Aorta (tissue), 5 donors: ENCODE data around the gene SS18L1. TPM values are rescaled to one million over a fixed set of nuclear protein-coding genes. Genes with fewer than 3 reads are reported as not detected.

Source experiments
- ATAC-seq: fragments of 200-7000 bp; cut with Tn5 transposase; one replicate; pipeline ENCODE4 v1.9.1; 2022; ENCODE audit warnings: moderate library complexity; ENCODE audit not compliant: low FRiP score
- DNase-seq, 2 donors: peaks; one replicate each; pipeline ENCODE4 v3.0.0-alpha.2; 2020
- H3K27ac ChIP-seq, 2 donors: one replicate each; pipeline ENCODE4 v1.5.1; 2013; ENCODE audit warnings: low read length in 2 of 2, mild to moderate bottlenecking in 2 of 2, moderate library complexity in 2 of 2, control low read depth in 1 of 2, inconsistent platforms in 1 of 2, low read depth in 1 of 2
- H3K27me3 ChIP-seq, 2 donors: one replicate each; pipeline ENCODE4 v1.6.1; 2013; ENCODE audit warnings: control low read depth in 1 of 2, low read length in 1 of 2, mild to moderate bottlenecking in 1 of 2, moderate library complexity in 1 of 2; ENCODE audit not compliant: insufficient read depth in 2 of 2, control insufficient read depth in 1 of 2
- H3K36me3 ChIP-seq, 2 donors: one replicate each; pipeline ENCODE4 v1.6.1; 2013; ENCODE audit warnings: control low read depth in 1 of 2, low read length in 1 of 2, mild to moderate bottlenecking in 1 of 2; ENCODE audit not compliant: insufficient read depth in 2 of 2, control insufficient read depth in 1 of 2
- H3K4me1 ChIP-seq, 2 donors: one replicate each; pipeline ENCODE4 v1.6.1; 2013; ENCODE audit warnings: low read length in 2 of 2, control low read depth in 1 of 2, mild to moderate bottlenecking in 1 of 2, moderate library complexity in 1 of 2; ENCODE audit not compliant: insufficient read depth in 2 of 2, control insufficient read depth in 1 of 2
- H3K4me3 ChIP-seq, 2 donors: one replicate each; pipeline ENCODE4 v1.5.1; 2013; ENCODE audit warnings: low read length in 2 of 2, control low read depth in 1 of 2, mild to moderate bottlenecking in 1 of 2
- H3K9me3 ChIP-seq: one replicate; pipeline ENCODE4 v1.6.1; 2013; ENCODE audit warnings: mild to moderate bottlenecking, low read length; ENCODE audit not compliant: control insufficient read depth
- WGBS, 2 donors: extraction: QIAGEN DNeasy Blood & Tissue Kit; methylation state at CpG; one replicate each; pipeline ENCODE4 v1.1.7; 2013; 5-methylcytosine and 5-hydroxymethylcytosine counted together
- intact Hi-C, 2 donors: fragments of 100-400 bp; cut with DNase I; formaldehyde crosslinking; loops; one replicate each; pipeline versions ENCODE4 v1.14.2 to v1.15.0; 2022
- polyA plus RNA-seq, 2 donors: library from polyadenylated mRNA; stranded (reverse); fragments of 200-250 nt; gene quantifications; one replicate each; pipeline ENCODE4 v1.2.3, GENCODE V29; 2013
- total RNA-seq, 2 donors: library from RNA; stranded (reverse); fragmentation: NEBNext Ultra II Directional; extraction: Animal tissue kit (Norgen Biotek cat#: 25700); gene quantifications; one replicate each; pipeline ENCODE4 v1.2.1, GENCODE V29; 2021
- donor health status: healthy with polysubstance abuse.
- donor health status: Bipolar disorder and iron deficiency.
- donor health status: DM: no; HTN: no; CAD: no.
- donor health status: DM: no; HTN: no; CAD: no.
- donor health status: DM: yes; HTN: yes; CAD: no.

SS18L1 gene
- total and polyA plus RNA-seq, 4 donors: 4.9 to 19.1 (median 11.1) TPM

DNA sequence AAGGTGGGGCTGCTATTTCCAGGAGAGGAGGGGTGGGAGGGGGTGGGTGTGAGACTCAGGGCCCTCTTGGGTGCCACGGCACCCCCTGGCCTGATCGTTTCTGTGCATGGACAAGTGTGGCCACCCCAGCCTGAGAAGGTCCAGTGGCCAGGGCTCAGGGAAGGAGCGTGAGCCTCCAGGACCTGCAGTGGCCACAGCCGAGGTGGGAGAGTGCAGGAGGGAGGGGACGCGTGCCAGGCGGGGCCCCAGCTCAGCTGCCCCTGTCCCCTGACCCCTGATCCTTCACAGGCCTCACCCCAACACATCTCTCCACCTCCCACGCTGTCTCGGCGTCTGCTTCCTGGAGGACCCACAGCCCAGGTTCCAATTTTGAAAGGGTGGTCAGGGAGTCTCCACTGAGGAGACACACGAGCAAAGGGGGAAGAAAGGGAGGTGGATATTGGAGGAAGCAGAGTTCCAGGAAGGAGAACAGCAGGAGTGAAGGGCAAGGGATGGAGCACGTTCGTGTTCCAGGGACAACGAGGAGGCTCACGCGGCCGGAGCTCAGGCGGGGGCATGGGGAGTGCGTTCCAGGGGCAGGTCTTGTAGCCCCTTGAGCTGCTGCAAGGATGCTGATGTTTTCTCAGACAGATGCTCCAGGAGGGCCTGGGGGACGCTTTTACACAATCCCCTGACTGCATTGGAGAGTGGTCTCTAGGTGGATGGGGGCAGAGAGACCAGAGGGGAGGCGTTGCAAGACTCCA, 80.7 kb downstream of the SS18L1 start:
- ATAC-seq: no peak
- H3K27me3 ChIP-seq: no peaks in the 10 kb centered on the region
- no peak overlapping the region for H3K4me3 ChIP-seq
- no peaks in the 10 kb centered on the region for H3K4me1 ChIP-seq
- H3K36me3 ChIP-seq: no peaks in the 10 kb centered on the region
- H3K9me3 ChIP-seq: no peaks in the 10 kb centered on the region
- no peak for DNase-seq
- no peak overlapping the region for H3K27ac ChIP-seq
- 65 to 69% methylated on average over 18 to 21 of the region's 21 CpGs for WGBS, 2 donors
- intact Hi-C loops: no loop called here

DNA sequence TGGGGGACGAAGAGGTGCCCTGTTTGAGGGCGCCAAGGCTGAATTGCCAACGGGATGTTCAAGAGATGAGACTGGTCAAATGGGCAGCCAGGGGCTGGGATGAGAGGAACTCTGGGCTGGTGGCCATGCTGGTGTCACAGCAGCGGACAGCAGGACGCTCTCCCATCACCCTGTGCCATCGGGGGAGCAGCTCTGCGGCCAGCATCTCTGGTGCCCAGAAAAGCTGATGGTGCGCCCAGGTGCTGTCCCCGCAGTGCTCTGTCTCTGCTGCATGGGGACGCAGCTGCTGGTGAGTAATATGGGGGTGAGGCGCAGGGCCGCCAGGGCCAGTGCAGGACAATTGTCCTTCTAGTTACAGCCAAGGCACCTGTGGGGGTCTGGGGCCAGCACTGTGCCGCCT, 81.5 kb downstream of the SS18L1 start:
- 86 to 87% methylated on average over 13 of the region's 13 CpGs for WGBS, 2 donors
- no peaks in the 10 kb centered on the region for H3K4me1 ChIP-seq
- no peak for DNase-seq

GRCh38 chr20:62225820-62226635, 82.5 kb downstream of the SS18L1 start:
- Histone ChIP-seq H3K27ac (no peak overlapping the region), H3K36me3 (no peaks in the 10 kb centered on the region), H3K4me3 (no peak overlapping the region), H3K27me3 (no peaks in the 10 kb centered on the region), H3K9me3 (no peaks in the 10 kb centered on the region), H3K4me1 (no peaks in the 10 kb centered on the region)
- ATAC-seq (no peak), DNase-seq (no peak)
- intact Hi-C loops: no loop called here
- WGBS, 2 donors: 81 to 83% methylated on average over 16 to 17 of the region's 17 CpGs

More for the DNA sequence above, 81.5 kb downstream of the SS18L1 start:
- Histone ChIP-seq H3K27me3 (no peaks in the 10 kb centered on the region), H3K27ac (no peak overlapping the region), H3K4me3 (no peak overlapping the region), H3K36me3 (no peaks in the 10 kb centered on the region), H3K9me3 (no peaks in the 10 kb centered on the region)
- intact Hi-C loops: no loop called here
- ATAC-seq: no peak

DNA sequence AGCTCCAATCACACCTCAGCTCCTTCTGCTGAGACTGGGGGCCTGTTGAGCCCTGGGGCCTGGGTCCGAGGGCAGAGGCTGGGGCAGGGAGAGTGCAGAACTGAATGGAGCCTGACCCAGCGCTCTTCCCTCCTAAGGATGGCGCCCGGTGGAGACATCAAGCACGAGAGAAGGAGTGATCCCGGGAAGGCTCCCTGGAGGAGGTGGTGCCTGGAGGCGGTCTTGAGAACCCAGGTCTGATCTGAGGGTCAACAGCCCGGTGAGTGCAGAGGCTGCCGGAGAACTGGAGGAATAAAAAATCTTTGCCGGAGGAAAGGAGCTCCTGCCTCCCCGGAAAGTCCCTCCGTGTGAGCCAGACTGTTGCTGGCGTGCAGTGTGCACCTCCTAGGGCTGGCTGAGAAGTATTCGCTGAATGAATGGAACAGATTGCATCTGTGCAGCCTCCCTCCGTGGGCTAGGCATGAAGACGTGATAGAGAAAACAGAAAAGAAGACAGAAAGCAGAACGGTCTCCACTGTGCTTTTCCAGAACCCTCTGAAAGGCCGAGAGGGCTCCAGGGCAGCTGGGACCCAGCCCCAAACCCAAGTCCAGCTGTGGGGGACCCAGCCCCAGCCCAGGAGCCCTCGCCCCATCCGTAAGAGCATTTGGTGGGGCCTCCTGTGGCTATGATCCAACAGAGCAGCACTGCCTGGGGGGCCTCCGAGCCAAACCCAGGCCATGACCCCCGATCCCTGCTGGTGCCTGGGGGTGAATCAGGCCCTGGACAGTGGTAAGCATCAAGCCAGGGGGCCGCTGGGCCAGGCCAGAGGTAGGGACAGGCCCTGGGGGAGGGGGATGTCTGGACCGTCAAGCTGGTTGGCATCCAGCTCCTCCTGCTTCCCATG, 83.4 kb downstream of the SS18L1 start:
- H3K4me1 ChIP-seq: no peaks in the 10 kb centered on the region
- H3K36me3 ChIP-seq: no peaks in the 10 kb centered on the region
- no peak overlapping the region for H3K27ac ChIP-seq
- no peaks in the 10 kb centered on the region for H3K27me3 ChIP-seq
- ATAC-seq (no peak), DNase-seq (no peak)
- H3K9me3 ChIP-seq: no peaks in the 10 kb centered on the region
- no peak overlapping the region for H3K4me3 ChIP-seq
- intact Hi-C loops: no loop called here
- WGBS, 2 donors: 65 to 70% methylated on average over 24 of the region's 24 CpGs

DNA sequence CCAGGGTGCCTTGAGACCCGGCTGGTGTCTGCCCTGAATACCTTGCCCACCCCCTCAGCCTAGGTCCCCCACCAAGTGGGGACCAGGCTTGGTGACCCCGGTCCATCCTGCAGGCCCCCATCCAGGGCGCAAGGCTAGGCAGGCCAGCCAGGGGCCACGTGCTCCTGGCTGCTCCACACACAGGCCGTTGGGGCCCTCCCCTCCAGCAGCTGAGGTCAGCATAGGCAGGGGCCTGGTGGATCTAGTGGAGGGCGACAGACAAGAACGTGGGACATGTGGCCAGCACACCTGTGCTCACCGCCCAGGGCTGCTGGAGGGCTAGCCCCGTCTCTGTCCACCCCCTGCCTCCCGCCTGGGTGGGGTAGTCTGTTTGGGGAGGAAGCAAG, 84.0 kb downstream of the SS18L1 start:
- intact Hi-C loops: no loop called here
- ATAC-seq (no peak), DNase-seq (no peak)
- no peaks in the 10 kb centered on the region for H3K9me3 ChIP-seq
- H3K27me3 ChIP-seq: no peaks in the 10 kb centered on the region
- no peaks in the 10 kb centered on the region for H3K36me3 ChIP-seq
- H3K27ac ChIP-seq: no peak overlapping the region
- no peaks in the 10 kb centered on the region for H3K4me1 ChIP-seq
- H3K4me3 ChIP-seq: no peak overlapping the region
- WGBS, 2 donors: 52 to 59% methylated on average over 10 of the region's 10 CpGs

DNA sequence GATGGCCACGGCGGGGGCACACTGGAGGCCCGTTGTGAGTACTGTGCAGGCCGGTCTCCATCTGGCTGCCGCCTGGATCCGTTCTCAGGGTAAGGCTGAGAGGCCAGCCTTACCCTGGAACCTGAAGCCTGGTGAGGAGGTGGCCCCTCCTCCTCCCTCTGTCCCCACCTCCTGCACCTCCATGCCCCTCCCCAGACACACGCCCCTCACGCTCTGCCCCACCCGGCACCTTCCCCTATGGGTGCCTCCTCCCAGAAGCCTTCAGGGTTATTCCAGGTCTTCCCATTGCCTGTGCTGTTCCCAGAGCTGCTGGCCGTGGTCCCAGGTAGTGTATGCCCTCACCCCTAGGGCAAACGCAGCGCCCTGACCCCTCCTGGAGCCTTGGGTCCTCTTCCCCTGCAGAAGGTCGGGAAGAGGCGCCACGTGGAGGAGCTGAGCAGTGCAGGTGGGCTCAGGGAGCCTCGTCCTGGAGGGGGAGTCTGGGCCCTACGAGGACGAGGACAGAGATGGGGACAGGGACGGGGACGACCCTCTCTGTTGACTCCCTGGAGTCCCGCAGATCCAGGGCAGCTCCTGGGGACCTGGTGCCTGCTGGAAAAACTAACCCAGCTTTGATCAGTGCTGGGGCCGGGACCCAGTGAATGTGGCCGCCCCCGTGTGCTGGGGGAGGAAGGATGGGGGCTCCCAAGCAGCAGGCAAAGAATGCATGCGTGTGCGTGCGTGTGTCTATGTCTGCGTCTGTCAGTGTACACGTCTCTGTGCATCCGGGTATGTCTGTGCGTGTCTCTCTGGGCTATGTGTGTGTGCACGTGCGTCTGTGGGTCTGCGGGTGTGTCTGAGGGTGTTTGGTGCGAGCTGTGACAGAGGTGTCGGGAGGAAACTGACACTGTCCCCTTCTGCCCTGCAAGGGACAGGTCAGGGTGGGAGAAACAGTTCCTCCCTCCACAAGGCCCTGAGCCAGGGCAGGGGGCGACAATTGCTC, 84.7 kb downstream of the SS18L1 start:
- intact Hi-C loops: no loop called here
- Histone ChIP-seq H3K27me3 (no peaks in the 10 kb centered on the region), H3K9me3 (no peaks in the 10 kb centered on the region), H3K4me1 (no peaks in the 10 kb centered on the region), H3K27ac (no peak overlapping the region), H3K36me3 (no peaks in the 10 kb centered on the region), H3K4me3 (no peak overlapping the region)
- DNase-seq (no peak), ATAC-seq (no peak)
- WGBS, 2 donors: 47 to 54% methylated on average over 37 of the region's 37 CpGs

GRCh38 chr20:62228982-62229545, 85.5 kb downstream of the SS18L1 start:
- Histone ChIP-seq H3K9me3 (peaks cover 2% of the 10 kb centered on the region), H3K36me3 (no peaks in the 10 kb centered on the region), H3K27ac (no peak overlapping the region), H3K4me3 (no peak overlapping the region), H3K27me3 (no peaks in the 10 kb centered on the region), H3K4me1 (no peaks in the 10 kb centered on the region)
- 79 to 82% methylated on average over 7 of the region's 7 CpGs for WGBS, 2 donors
- intact Hi-C loops: no loop called here
- DNase-seq: no peak
- ATAC-seq: no peak
